HG03521 (cell line): ENCODE results near the gene CAMK2A.

Source experiments
- ATAC-seq: cut with Tn5 transposase; IDR thresholded peaks from one replicate; pipeline ENCODE4 v1.9.1; 2021; ENCODE audit warnings: mild to moderate bottlenecking, moderate library complexity; ENCODE audit not compliant: unreplicated experiment

Gene CAMK2A

DNA sequence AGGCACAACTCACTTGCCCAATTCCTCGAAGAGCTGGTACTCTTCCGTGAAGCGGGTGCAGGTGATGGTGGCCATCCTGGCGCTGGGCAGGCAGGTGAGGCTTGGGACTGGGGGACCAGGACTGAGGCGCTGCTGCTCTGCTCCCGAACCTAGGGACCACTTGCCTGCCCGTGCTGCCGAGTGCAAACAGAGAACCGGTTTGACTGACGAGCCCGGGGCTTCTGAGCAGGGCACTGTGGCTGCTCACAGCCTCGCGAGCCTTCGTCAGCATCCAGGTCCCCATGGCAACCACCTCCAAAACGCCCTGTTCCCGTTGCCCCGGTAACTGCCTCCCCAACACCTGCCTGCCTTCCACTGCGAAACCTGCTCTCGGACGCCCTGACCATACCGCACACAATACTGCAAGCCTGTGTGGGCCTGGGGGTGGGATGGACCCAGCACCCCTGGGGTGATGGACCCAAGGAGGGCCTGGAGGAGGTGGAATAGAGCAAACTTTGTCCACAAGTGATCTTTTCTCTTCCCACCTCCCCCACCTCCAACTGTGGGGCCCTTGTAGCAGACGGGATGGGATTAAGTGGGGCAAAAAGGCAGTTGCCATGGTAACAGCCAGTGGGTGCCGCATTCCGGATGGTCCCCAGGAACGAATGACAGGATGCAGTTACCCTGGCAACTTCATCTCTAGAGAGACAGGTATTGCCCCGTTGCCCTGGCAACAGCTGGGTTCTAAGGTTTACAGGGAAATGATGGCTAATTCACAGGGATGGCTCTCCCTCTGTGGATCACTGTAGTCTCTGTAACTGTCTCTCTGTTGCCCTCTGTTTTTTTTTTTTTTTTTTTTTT, at the start of gene CAMK2A:
TSS of gene CAMK2A (minus strand) at position 223 of the 840 bp plus-strand sequence. CDS start at position 75, 148 bp downstream.
- ATAC-seq, result no peak

DNA sequence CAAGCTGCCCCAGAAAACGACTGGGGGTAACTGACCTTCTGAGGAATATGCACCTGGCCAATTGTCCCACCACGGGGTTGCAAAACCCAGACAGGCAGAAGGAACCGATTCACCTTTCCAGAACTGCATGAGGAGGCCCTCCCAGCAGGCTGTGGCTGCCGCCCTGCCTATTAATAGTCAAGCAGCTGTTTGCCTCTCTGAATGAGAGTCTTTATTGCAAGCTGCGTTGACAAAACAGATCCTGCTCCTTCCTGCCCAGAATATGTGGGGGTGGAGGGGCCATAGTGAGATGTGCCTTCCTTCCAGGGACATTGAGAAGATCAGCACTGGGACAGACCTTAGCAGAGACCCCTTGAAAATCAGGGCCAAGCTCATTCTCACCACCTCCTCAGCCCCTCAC, 49.6 kb upstream of the CAMK2A start:
- no peak for ATAC-seq

DNA sequence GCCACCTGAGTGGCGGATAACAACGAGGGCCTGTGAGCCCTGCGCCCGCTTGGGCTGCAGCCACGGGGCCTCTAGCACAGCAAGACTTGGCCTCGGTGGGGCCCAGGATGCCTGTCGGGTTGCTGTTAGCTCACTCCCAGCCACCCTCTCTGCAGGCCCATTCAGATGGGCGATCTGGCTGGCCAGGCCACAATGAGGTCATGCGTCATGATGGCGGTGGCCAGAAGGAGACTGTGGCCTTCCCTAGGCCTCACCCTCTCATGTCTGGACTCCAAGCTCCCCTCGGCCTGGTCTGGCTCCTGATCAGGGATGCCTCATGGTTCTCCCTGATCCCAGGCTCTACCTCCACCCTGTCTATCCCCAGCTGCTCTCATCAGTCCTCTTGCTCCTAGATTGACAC, 49.0 kb upstream of the CAMK2A start:
- ATAC-seq, result no peak

DNA sequence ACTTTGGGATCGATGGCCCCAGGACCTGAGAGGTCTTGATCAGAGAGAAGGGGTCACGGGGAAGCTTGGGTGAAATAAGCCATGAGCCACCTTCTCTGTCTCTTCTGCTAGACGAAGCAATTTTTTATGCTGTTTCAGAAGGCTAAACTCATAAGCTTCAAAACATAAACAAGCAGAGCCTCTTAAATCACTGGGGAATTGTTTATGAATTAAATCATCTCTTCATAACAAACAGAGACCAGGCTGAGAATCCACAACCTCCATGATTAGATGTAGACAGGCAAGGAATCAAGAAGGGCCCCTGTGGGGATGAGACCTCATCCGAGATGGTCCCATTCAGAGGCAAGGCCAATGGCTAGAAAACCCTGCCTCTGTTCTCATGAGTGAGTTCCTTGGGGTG, 46.2 kb upstream of the CAMK2A start:
- ATAC-seq, result no peak

DNA sequence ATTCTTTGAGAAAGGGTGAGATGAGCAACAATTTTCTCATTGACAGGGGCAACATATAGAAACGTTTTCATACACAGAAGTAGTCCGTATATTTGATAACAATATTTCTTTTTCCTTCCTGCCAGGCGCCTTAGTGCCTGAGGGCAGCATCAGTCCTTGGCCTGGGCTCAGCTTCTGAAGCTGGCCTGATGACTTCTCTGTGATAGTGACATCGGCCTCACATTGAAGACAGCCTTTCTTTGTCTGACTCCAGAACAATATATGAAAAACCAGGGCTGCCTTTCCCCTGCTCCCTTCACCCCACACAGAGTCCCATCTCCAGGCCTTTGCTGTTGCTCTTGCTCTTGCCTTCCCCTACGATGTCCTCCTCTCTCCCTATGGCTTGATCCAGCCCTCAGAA, 43.8 kb upstream of the CAMK2A start:
- no peak for ATAC-seq

DNA sequence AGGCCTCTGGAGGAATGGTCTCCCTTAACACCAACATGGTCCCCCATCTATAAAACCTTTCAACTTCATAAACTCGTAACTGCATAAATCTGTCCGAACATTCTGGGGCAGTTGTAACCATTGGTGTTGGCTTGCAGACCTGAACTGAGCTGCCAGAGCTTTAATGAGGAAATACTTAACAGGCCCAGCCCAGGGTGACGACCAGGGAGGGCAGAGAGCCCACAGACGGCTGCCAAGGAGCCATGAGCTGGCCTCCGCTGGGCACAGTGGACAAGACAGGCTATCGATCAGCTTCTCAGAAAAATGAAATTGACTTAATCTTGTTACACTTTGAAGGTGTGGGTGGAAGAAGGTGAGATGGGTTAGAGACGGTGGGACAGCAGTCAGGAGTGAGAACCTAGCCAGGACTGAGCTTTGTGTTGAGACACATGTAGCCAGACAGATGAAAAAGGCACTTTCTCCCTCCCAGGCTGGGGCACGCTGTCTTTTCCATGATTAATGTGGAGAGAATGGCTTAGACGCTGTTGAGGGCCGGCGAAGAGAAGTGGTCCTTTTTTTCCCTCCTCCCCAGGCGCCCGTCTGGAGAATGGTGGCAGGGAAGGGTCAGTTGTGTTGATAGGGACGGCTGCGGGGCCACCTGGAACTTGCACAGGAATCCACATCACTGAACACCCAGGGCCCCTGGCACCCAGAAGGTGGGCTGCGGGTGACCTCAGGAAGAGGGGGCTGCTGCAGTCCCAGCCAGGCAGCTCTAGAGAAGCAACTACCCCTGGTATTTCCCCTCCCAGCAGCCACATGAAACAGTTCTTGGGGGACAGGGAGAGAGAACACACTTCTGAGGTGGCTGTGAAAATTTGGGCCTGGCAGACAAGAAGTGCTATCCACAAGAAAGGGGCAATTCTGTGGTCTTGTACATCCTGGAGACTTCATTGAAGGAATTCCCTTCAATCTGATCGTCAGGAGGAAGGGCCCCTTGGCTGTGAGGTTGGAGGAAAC, 40.6 kb upstream of the CAMK2A start:
- ATAC-seq, result no peak

DNA sequence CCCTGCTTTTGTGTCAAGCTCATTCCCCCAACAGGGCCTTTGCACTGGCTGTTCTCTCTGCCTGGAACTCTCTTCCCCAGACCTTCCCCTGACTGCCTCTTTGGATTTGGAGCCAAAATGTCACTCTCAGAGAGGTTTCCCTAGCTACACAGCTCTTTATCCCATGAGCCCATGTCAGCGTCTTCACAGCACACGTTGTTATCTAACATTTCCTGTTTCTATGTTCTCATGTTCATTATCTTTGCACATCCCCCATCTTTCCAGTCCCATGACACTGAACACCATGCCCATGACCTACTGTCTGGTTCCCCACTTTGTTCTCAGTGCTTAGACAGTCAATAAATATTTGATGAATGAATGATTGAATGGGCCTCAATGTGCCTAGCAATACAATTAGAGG, 39.5 kb upstream of the CAMK2A start:
- no peak for ATAC-seq

DNA sequence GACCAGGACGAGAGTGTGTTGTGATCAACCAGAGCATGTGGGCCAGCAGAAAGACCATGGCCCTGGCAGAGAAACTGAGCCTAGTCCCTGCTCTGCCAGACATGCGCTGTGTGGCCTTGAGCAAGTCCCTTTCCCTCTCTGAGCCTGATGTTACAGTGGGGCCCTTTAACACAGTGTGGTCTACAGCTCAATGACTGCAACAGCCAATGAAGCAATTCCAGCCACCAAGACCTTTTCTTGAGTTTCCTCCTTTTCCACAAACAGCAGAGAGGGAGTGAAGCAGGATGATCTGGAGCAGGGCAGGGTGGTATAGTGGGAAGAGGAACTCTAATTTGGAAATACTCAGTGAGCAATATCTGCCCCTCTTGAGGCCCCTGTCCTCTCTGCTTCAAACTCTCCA, 38.9 kb upstream of the CAMK2A start:
- no peak for ATAC-seq

DNA sequence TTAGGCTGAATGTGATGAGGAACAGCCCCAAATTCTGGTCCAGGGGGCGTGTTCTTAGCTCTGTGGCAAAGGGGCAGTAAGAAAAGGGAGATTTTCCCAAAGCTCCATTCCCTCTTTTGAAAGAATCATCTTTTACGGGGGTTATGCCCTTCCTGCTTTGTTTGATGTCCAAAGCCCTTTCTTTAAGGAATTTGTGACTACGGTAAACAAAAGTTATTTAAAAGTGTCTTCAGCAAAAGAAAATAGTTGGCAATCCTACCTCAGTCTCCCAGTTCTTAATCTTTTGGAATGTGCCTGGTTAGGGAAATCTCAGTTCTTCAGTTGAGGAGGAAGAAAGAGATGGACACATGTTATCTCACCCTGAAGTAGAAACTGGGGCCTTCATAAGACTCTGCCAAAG, 37.6 kb upstream of the CAMK2A start:
- no peak for ATAC-seq

DNA sequence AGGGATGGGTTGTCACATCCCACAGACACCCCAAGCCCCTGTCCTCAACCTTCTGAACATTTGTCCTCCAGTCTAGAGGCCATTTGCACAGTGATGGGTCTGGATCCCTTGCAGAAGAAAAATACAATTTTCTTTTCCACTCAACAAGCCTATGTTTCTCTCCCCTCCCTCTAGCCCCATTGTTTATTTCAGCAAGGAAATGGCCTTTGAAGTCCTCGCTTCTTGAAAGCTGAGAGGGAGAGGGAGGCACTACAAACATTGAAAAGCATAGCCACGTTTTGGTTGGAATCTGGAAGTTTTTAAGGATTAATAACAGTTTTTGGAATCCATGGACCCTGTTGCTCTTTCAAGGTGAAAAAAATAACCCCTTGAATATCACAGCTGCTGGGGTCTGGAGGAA, 37.1 kb upstream of the CAMK2A start:
- no peak for ATAC-seq

DNA sequence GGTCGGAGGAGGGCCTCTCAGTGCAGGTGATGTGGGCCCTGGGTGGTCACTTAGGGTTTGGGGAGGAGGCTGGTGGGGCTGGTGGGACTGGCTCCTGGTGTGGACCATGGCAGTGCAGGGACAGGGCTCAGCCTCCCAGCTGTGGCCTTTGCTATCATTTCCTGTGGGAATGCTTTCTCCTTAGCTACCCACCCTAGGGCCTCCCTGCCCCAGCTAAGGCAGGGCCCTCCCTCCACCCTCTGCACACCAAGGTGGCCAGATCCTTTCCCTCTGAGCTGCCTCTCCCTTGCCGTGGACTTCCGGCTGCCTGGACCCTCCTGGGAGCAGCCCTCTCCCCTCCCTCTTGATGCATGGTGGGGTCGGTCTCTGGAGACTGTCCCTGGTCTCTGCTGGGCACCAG, 35.9 kb upstream of the CAMK2A start:
- ATAC-seq, result no peak

DNA sequence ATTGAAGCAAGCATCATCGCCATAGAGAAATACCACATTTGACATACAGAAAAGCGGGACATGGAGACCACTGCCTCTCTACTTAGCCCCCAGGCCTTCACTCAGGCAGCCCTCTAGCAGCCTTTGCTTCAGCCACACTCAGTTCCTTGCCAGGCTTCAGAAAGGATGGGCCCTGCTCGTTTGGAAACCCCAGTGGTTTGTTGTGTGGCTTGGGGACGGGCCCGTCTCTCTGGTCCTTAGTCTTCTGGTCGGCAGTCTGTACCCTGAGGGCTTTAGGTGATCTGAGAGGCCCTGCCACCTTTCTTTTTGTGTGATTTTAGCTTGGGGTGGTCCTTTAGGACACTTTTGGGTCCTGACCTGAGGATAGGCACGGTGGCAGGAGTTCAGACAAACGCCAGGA, 34.2 kb upstream of the CAMK2A start:
- ATAC-seq, result no peak

DNA sequence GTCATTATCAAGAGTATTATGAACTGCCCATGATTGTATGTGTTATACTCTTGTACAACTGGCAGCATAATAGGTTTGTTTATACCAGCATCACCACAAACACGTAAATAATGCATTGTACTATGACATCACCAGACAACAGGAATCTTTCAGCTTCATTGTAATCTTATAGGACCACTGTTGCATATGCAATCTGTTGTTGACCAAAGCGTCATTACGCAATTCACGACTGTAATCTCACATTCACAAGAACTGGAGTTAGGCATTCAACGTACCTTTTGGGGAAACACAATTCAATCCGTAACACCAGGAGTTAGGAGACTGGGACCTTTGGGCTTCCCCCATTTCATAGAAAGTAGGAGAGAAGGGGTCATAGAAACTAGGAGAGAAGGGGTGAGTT, 33.5 kb upstream of the CAMK2A start:
- no peak for ATAC-seq

DNA sequence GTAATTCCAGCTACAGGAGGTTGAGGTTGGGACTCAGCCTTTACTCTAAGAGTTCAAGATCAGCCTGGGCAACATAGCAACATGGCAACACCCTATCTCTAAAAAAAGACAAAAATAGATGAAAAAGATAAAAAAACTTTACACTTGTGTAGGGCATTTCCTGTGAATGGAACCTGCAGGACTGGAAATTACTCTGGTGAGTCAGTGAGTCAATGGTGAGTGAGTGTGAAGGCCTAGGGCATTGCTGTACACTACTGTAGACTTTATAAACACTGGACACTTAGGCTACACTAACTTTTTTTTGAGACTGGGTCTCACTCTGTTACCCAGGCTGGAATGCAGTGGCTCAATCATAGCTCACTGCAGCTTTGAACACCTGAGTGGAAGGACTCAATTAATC, 32.6 kb upstream of the CAMK2A start:
- ATAC-seq, result no peak

DNA sequence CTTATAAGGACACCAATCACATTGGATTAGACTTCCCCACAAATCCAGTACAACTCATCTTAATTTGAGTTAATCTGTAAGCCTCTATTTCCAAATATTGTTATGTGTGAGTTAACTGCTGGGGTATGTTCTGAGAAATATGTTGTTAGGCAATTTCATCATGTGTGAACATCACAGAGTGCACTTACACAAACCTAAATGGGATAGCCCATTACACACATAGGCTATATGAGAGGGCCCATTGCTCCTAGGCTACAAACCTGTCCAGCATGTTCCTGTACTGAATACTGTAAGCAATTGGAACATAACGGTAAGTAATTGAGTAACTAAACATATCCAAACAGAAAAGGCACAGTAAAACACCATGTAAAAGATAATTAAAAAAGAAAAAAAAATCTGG, 32.2 kb upstream of the CAMK2A start:
- ATAC-seq, result no peak

DNA sequence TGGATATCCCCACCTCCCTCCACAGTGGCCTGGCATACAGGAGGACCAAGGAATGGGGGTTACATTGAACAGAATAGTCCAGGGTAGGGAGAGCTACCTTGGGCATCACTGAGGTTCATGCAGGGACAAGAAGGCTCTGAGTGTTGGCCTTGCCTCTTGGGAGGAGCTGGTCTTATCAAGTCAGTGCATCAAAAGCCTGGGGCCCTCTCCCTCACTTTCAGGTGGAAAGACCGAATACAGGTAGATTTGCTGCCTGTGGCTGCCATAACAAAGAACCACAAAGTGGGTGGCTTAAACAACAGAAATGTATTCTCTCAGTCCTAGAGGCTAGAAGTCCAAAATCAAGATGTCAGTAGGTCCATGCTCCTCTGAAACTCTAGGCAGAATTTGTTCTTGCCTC, 31.6 kb upstream of the CAMK2A start:
- no peak for ATAC-seq

DNA sequence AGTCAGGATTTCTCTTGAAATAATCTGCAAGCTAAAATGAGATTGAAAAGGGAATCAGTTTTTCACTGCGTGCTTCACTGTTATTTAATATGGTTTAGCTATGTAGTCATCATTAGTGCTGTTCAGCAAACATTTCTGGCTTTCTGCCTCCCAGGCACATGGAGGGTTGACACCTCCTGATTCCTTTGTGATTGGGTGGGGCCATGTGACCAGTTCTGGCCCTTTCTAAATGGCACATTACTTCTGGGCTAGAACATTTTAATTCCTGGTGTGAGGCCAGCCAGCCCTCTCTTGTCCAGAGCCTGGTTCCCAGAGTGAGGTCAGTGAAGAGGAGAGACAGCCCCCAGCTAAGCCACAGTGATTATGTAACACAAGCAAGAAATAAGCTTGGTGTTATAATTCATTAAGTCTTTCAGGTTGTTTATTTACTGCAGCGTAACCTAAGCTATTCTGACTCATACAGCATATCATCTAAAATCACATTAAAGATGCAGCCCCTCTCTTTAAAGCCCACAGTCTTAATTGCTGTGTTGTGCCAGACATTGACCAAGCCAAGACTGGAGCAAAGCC, 30.6 kb upstream of the CAMK2A start:
- ATAC-seq, result no peak

DNA sequence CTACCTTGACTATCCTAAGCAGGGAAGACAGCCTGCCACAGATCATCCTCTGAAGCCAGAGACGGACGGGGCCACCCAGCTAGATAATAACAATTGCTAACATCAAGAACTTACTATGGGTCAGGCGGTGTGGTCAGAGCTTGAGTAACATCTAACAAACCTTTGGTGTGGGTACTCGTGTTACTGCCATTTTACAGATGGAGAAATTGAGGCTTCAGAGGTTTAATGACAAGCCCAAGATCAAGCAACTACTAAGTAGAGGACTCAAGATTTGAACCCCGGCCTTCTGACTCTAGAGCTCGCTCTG, 29.9 kb upstream of the CAMK2A start:
- no peak for ATAC-seq

DNA sequence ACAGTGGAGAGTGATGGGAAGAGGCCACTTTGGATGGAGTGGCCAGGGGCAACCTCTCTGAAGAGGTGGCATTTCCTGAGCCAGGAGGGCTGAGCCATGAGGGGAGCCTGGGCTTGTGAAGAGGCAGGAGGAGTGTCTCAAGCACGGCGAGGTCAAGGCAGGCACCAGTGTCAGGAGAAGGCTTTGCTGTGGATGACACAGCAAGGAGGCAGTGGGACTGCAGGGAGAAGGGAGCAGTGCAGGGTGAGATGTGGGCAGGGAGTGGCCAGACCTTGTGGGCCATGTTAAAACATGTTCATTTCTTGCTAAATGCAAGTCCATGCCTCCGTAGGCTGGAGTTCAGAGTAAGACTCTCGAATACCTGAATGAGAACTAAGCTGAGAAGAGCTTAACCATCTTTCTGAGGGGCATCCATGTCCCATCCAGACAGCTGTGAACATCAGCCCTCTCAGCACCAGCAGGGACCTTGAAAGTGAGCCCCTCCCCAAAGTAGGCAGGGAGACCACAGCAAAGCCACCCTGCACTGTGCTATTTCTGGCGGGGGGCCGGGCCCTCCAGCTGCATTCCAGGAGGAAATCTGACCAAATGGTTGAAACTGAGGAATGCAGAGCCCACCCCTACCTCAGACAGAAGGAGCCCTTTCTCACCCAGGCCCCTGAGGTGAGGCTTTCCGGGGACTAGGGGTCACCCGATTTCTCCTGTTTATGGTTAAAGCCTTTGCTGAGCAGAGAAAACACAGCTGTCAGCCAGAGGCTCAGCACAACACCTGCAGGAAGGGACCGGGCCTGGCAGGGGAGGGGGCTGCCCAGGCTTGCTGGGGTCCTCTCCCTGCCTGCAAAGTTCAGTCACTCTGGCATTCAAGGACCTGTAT, 29.3 kb upstream of the CAMK2A start:
- no peak for ATAC-seq

DNA sequence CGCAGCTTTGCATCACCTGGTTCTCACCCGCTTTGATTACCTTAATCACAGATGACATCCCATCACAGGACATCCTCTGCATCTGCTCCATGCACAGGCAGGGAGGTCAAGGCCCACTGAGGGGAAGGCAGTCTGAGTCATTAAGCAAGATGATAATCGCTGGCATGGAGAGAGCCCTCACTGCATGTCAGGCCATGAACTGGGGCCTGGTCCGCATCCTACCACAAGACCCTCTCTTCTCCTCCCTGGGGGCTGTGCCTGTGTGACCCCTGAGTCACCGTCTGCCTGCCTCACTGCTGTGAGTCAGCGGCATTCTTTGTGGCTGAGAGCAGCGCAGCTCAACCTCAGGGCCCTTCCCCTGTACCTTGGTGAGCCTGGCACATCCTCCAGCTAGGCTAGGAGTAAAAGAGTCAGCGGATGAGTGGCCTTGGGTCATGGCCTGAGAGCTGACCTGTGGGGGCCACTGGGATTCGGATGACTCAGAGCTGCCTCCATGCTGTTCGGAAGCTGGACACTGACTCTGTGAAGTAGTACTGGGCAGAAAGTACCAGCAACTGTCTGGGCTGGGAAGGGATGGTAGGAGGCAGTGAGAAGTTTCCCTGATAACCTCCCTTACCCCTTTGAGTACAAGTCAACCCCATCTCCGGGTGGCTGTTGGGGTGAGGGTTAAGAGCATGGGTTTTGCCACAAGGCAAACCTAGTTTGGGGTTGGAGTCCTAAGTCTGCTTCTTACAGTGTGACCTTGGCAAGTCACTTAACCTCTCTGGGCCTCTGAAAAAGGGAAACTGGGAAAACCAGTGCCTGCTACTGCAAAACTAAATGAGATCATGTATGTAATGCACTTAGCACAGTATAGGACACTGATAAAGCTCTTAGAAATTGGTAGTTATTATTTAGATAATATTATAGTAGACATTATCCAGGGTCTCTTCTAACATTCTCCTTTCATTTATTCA, 27.8 kb upstream of the CAMK2A start:
- no peak for ATAC-seq
